HG03558 (cell line): ENCODE measurements around the gene HDAC9.

Source experiments
- ATAC-seq: cut with Tn5 transposase; IDR thresholded peaks from one replicate; pipeline ENCODE4 v1.9.1; 2021; ENCODE audit warnings: moderate number of reproducible peaks; ENCODE audit not compliant: unreplicated experiment; ENCODE audit errors: extremely low read depth

Gene HDAC9

DNA sequence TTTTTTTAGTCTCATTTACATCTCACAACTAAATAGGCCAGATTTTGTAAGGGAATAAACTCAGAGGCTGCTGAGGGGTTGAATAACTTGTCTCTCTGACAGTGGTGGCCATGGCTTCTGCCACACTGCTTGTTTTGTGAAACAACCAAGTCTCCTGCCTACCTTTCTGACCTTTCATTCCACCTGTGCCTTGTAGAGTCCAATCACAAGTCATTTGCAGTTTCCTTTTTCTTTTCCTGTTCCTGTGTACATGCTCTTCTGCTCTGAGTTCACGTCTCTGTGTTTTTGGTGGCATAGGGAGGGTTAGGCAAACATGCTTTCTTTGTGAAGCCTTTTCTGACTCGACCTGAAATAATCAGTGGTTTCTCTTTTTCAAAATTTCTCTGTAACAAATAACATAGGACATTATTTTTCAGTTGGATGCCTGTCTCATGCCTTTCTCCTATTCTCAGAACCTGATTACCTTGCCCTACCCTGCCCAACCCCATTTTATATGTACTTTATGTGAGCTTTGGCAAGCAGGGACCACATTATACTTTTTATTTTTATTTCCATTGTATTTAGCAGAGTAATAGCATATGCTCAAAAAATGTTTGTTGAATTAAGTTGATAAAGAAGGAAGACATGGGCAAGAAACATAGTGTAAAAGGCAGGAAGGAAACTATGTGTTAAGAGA lies 81.7 kb downstream of the HDAC9 start:
- ATAC-seq: no peak

- no peak for ATAC-seq
These were observed 84.1 kb downstream of the HDAC9 start for GRCh38 chr7:18579698-18580097.

GRCh38 chr7:18580950-18581349 lies 85.4 kb downstream of the HDAC9 start:
- ATAC-seq: no peak

GRCh38 chr7:18583305-18583704 lies 87.8 kb downstream of the HDAC9 start:
- no peak for ATAC-seq

- no peak for ATAC-seq
These were observed 94.7 kb downstream of the HDAC9 start for GRCh38 chr7:18590241-18590640.

DNA sequence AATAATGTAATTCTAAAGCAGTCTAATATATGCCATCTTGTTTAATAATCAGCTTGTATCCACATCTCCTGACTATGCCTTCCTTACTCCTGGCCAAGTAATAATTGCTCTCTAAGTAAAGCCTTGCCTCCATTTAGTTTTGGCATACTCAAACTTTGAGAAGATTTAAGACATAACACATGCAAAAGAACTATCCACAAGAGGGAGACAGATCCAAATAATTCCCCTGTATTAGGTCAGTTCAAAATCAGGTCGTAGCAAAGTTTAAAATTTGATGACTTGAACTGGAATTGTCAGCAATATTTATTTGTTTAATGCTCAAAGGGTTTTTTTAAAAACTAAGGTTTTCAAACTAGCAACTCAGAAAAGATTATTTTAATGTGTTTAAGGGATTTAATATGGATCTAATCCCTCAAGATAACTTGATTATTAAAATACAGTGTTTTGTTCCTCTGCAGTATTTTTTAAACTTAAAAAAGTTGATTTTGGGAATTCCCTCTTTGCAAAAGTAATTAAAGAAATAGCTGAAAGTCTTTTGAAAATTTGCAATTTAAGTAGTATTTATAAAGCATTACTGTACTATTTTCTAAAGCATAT lies 95.3 kb downstream of the HDAC9 start:
- ATAC-seq: no peak

DNA sequence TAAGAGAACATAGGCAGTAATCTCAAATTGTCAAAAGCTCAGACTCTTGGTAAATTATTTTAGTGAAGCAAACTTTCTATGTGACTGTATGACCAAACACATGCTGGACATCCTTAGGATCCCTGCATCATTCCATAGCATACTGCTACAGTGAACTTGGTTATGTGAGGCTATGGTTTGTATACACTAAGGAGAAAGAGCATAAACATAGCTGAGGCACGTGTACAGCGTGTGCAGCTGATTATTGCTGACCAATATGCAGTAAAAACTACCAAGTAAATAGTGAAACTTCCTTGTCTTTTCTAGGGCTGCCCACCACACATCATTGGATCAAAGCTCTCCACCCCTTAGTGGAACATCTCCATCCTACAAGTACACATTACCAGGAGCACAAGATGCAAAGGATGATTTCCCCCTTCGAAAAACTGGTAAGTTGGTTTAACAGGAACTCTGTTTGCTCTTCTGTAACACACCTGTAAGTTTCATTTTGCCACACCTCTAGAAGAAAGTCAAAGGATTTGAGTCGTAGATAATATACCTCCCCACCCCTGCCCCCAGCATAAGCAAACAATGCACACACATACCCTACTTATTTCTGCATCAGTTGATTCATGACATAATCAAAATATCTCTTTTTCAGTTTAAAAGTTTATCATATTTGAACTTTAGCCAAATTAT lies 98.2 kb downstream of the HDAC9 start:
- ATAC-seq: no peak

DNA sequence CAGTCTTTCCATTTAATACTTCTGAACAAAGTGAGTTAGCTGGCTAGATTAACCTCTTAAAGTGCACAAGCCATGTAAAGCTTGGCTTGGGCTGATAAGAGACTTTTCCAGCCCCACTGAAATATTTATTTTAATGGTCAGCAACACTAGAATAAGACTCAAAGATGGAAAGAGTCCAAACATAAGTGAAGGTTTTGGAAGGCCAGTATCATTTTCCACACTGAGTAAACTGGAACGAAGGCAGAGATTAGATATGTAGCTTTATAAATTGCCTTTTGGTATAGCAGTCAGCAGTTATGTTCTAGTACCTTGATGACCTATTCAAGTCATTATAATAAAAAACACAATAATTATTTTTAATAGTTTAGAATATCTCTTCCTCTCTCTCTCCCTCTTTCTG lies 102.2 kb downstream of the HDAC9 start:
- ATAC-seq: no peak

- no peak for ATAC-seq
These were observed 111.5 kb downstream of the HDAC9 start for GRCh38 chr7:18607025-18607424.

- ATAC-seq: no peak
These were observed 114.9 kb downstream of the HDAC9 start for GRCh38 chr7:18610331-18610948.

DNA sequence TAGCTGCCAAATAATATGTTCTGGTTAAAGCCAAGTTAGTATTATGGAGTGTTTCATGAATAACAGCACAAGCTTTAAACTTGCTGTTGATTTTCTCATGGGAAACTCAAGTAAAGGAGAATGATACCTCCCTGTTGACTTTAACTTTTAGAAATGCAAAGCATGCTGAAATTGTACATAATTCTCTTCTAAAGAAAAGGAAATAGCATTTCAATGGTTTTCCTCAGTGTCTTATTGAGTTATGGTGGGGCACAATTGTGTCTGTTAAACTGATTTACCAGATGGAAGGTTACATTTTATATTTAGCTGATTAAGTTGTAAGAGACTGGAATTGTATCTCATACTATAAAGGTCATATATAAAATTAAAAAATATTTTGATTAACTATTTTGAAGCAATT lies 119.3 kb downstream of the HDAC9 start:
- ATAC-seq: no peak

- ATAC-seq: no peak
These were observed 123.8 kb downstream of the HDAC9 start for GRCh38 chr7:18619311-18619710.

- ATAC-seq: no peak
These were observed 127.8 kb downstream of the HDAC9 start for GRCh38 chr7:18623389-18623788.

DNA sequence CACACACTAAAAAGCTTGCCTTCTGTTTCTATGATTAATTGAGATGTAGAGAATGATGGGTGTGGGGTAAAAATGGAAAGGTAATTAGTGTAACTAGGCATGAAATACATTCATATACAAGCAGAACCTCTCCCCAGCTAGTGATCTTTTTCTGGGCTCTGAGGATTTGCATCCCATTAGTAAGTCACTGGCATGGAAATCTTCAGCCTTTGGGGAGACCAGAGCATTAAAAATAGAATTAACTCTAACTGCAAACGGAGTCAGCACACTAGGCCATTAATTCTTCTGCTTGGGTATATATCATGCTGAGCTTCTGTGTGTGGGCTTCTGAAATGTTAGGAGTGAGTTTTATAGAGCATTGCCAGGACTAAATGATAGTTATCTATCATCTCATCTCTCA lies 128.9 kb downstream of the HDAC9 start:
- ATAC-seq: no peak

- ATAC-seq: no peak
These were observed 130.5 kb downstream of the HDAC9 start for GRCh38 chr7:18626086-18626485.

DNA sequence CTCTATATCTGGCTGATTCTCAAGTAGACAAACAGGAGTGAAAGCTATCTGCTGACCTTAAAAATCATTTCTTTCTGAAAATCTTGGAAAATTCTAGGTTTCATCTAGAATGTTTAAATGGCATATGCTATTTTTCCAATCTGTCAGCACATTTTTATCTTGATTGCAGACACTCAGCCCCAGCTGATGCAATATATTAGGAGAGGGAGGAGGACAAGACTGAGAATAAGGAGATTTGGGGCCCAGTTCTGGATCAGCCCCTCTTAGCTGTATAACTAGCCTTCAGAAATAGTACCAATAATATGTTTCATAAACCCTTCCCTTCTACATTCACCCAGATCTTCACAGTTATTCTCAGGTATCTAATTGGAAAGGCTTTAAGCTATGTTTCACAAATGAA lies 131.2 kb downstream of the HDAC9 start:
- no peak for ATAC-seq

DNA sequence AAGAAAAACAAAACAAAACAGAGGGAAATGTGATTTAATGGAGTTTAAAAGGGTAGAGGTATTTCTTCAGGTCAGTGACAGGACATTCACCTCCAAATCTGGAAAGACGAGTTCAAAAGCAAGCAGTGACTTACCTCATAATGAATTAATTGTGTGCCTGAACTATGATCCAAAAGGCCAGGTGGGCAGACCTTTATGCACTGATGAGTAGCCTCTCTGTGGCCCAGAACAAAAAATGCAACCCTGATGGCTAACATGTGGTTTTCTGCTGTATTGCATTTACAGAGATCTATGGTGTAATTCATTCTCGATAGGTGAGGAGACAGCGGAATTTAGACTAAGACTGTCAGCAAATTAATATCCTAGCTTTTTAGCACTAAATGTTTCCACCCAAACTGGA lies 142.0 kb downstream of the HDAC9 start:
- no peak for ATAC-seq

GRCh38 chr7:18638594-18639452 lies 143.3 kb downstream of the HDAC9 start:
- ATAC-seq: no peak

DNA sequence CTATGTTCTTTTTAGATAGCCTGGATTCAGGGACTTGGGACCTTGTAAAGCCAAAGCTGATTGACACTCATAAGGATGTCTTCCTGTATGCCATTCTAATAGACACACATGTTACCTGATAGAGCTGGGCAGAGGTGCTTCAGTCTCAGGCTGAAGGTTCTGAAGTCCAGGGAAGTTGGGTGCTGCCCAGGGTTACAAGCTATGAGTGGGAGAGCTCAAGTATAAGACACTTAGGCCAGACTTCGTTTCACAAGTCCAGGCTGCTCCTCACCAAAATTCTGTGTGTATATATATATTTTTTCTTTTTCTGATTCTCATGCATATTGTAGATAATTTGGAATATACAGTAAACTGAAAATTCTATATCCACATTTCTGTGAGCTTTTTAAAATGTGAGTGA lies 144.2 kb downstream of the HDAC9 start:
- no peak for ATAC-seq

DNA sequence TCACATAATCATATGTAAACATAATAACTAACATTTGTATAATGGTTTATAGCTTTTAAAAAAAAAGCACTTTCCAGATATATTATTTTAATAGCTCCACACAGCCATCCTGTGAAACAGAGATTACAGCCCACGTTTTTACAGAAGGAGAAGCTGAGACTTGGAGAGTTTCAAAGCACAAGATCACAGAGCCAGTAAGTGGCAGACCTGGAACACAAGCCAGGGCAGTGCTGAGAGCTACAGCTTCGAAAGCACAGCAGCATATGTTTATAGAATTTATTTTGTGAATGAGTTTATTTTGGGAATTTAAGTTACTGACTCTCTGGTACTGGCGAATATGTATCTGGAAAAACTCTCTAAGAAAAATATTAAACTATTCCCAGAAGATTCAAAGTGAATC lies 149.4 kb downstream of the HDAC9 start:
- ATAC-seq: no peak
